22Rv1 (cell line): Measurements from ENCODE around the gene PPFIA3.

ENCODE experiments used
- H3K27ac ChIP-seq: fragments of 450-650 bp; 2 replicates; pipeline ENCODE4 v1.5.1; 2017
- CTCF ChIP-seq: fragments of 450-650 bp; IDR thresholded peaks from 2 replicates; pipeline ENCODE4 v1.5.1; 2017; ENCODE audit warnings: mild to moderate bottlenecking
- ZFX ChIP-seq: fragments of 450-650 bp; IDR thresholded peaks from 2 replicates; pipeline ENCODE4 v1.6.1; 2017; ENCODE audit warnings: antibody characterized with exemption, borderline replicate concordance

PPFIA3 gene

DNA sequence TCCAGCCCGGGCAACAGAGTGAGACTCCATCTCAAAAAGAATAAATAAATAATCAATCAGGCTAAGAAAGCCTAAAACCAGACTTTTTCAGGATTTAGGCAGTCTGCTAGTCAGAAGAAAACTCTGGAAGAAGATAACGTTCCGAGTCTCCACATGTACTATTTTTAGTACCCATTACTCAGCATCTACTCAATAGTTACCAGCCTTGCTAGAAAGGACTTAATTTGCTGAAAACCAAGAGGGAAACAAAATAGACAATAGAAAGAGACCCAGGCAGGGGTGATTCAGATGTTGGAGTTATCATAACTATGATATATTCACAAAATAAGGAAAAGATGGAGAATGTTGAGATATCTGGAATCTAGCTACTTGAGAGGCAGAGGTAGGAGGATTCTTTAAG lies 8.8 kb upstream of the PPFIA3 start:
- no peak for TF ChIP-seq ZFX
- peak; percentile 18 for TF ChIP-seq CTCF
- H3K27ac ChIP-seq: peak overlapping the region; percentile 99

GRCh38 chr19:49111218-49111998 lies 7.9 kb upstream of the PPFIA3 start:
- peak overlapping the region; percentile 99 for H3K27ac ChIP-seq
- TF ChIP-seq CTCF (no peak; the same call in 1 of the 2 replicates), ZFX (no peak)

DNA sequence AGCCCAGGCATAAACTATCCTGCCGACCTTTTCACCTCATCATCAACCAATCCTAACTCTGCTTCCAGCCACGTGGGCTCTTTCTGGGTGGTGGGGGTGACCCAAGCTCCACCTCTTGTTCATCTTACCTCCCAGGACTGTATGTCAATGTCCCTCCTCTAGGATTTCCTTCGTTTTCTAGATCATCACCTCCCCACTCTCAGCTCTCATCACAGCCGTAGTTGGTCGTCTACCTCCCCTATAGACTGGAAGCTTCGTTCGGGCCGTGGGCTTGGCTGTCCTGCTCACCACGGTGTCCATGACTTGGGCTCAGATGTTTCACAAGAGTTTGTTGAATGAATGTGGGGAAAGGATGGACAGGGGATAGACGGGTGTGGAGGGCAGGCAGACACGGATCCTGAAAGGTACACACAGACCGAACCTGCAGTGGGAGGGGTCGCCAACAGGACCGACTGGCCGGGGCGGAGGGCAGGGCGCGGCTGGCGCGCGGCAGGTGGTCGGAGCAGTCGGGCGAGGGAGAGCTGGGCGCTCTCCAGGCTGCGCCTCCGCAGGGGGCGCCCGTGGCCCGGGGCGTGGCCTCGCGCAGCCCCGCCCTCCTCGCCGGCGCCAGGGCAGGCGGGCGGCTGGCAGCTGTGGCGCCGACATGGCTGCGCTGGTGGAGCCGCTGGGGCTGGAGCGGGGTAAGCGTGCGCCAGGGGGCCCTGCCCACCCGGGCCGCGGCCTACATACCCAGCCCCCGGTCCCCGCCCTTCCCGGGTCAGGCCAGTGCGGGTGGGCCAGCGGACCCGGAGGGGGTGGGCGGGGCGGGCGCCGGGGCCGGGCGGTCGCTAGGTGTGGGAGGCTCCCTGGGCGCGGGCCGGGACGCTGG lies 5.3 kb upstream of the PPFIA3 start, which contains the start of gene LIN7B:
LIN7B (plus strand) TSS at position 609 of the 868 bp plus-strand sequence; CDS start at position 644, 35 bp downstream.
- TF ChIP-seq CTCF (peak; percentile 85), ZFX (no peak)
- H3K27ac ChIP-seq: peak within 1 kb of the TSS; percentile 99

- TF ChIP-seq ZFX (no peak), CTCF (no peak)
- H3K27ac ChIP-seq: peak overlapping the region; percentile 99
Measured at GRCh38 chr19:49114630-49115363, 4.5 kb upstream of the PPFIA3 start.

- TF ChIP-seq ZFX (no peak), CTCF (no peak)
- H3K27ac ChIP-seq: peak overlapping the region; percentile 99
Measured at GRCh38 chr19:49116544-49116943, 2.8 kb upstream of the PPFIA3 start.

GRCh38 chr19:49117677-49118564 lies 1.4 kb upstream of the PPFIA3 start:
- peak overlapping the region; percentile 99 for H3K27ac ChIP-seq
- TF ChIP-seq CTCF: no peak
- no peak for TF ChIP-seq ZFX
